Activated naive CD4-positive, alpha-beta T cell treated with anti-CD3 and anti-CD28 coated beads, Interleukin-2, amount 50 U/mL, for 16 hours (primary cell): ENCODE measurements around the gene DAD1.
"Not testable (repeated sequence)": the region's sequence is repeated elsewhere in the genome, so short reads cannot be mapped to it uniquely, and the experiment has no call there.

ENCODE experiments used
- DNase-seq: peaks from one replicate; pipeline ENCODE4 v3.0.0-alpha.2; 2020

Gene DAD1

DNA sequence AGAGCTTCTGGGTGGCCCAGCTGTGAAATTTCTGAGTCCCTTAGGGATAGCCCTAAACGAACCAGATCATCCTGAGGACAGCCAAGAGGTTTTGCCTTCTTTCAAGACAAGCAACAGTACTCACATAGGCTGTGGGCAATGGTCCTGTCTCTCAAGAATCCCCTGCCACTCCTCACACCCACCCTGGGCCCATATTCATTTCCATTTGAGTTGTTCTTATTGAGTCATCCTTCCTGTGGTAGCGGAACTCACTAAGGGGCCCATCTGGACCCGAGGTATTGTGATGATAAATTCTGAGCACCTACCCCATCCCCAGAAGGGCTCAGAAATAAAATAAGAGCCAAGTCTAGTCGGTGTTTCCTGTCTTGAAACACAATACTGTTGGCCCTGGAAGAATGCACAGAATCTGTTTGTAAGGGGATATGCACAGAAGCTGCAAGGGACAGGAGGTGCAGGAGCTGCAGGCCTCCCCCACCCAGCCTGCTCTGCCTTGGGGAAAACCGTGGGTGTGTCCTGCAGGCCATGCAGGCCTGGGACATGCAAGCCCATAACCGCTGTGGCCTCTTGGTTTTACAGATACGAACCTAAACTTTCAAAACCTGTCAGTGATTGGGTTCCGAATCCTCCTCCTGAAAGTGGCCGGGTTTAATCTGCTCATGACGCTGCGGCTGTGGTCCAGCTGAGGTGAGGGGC lies 38.9 kb downstream of the DAD1 start:
- peak; percentile 68 for DNase-seq

DNA sequence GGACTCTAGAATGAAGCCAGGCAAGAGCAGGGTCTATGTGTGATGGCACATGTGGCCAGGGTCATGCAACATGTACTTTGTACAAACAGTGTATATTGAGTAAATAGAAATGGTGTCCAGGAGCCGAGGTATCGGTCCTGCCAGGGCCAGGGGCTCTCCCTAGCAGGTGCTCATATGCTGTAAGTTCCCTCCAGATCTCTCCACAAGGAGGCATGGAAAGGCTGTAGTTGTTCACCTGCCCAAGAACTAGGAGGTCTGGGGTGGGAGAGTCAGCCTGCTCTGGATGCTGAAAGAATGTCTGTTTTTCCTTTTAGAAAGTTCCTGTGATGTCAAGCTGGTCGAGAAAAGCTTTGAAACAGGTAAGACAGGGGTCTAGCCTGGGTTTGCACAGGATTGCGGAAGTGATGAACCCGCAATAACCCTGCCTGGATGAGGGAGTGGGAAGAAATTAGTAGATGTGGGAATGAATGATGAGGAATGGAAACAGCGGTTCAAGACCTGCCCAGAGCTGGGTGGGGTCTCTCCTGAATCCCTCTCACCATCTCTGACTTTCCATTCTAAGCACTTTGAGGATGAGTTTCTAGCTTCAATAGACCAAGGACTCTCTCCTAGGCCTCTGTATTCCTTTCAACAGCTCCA lies 39.6 kb downstream of the DAD1 start:
- no peak for DNase-seq

DNA sequence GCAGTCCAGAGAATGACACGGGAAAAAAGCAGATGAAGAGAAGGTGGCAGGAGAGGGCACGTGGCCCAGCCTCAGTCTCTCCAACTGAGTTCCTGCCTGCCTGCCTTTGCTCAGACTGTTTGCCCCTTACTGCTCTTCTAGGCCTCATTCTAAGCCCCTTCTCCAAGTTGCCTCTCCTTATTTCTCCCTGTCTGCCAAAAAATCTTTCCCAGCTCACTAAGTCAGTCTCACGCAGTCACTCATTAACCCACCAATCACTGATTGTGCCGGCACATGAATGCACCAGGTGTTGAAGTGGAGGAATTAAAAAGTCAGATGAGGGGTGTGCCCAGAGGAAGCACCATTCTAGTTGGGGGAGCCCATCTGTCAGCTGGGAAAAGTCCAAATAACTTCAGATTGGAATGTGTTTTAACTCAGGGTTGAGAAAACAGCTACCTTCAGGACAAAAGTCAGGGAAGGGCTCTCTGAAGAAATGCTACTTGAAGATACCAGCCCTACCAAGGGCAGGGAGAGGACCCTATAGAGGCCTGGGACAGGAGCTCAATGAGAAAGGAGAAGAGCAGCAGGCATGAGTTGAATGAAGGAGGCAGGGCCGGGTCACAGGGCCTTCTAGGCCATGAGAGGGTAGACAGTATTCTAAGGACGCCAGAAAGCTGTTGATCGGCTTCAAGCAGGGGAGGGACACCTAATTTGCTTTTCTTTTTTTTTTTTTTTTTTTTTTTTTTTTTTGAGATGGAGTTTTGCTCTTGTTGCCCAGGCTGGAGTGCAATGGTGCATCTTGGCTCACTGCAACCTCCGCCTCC lies 40.9 kb downstream of the DAD1 start:
- DNase-seq, result no peak

DNA sequence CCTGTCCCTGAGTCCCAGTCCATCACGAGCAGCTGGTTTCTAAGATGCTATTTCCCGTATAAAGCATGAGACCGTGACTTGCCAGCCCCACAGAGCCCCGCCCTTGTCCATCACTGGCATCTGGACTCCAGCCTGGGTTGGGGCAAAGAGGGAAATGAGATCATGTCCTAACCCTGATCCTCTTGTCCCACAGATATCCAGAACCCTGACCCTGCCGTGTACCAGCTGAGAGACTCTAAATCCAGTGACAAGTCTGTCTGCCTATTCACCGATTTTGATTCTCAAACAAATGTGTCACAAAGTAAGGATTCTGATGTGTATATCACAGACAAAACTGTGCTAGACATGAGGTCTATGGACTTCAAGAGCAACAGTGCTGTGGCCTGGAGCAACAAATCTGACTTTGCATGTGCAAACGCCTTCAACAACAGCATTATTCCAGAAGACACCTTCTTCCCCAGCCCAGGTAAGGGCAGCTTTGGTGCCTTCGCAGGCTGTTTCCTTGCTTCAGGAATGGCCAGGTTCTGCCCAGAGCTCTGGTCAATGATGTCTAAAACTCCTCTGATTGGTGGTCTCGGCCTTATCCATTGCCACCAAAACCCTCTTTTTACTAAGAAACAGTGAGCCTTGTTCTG lies 41.6 kb downstream of the DAD1 start:
- DNase-seq, result no peak

DNA sequence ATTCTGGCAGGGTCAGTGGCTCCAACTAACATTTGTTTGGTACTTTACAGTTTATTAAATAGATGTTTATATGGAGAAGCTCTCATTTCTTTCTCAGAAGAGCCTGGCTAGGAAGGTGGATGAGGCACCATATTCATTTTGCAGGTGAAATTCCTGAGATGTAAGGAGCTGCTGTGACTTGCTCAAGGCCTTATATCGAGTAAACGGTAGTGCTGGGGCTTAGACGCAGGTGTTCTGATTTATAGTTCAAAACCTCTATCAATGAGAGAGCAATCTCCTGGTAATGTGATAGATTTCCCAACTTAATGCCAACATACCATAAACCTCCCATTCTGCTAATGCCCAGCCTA lies 42.3 kb downstream of the DAD1 start:
- DNase-seq, result no peak

DNA sequence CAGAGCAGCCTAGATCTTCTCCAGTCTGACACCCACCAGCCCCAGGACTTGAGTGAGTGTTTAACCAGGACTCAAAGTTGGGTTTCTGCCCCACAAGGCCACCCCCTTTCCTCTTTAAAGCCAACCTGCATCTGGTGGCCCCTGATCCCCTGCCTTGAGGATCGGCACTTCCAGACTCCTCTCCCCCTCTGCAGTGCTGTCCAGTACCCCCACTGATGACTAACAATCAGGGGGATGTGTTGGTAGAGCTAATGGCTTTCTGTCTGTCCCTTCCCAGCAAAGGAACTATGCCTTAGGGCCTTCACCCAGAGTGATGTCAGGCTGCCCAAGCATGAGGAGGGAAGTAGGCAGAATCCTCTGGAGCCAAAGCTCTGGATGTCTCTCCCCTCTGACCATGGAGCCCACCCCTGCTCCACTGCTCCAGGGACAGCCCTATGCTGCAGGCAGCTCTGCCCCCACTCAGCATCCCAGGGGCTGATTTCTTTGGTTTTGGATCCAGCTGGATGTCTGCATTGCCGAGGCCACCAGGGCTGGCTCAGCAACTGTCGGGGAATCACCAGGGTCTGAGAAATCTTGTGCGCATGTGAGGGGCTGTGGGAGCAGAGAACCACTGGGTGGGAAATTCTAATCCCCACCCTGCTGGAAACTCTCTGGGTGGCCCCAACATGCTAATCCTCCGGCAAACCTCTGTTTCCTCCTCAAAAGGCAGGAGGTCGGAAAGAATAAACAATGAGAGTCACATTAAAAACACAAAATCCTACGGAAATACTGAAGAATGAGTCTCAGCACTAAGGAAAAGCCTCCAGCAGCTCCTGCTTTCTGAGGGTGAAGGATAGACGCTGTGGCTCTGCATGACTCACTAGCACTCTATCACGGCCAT lies 42.9 kb downstream of the DAD1 start:
- no peak for DNase-seq

DNA sequence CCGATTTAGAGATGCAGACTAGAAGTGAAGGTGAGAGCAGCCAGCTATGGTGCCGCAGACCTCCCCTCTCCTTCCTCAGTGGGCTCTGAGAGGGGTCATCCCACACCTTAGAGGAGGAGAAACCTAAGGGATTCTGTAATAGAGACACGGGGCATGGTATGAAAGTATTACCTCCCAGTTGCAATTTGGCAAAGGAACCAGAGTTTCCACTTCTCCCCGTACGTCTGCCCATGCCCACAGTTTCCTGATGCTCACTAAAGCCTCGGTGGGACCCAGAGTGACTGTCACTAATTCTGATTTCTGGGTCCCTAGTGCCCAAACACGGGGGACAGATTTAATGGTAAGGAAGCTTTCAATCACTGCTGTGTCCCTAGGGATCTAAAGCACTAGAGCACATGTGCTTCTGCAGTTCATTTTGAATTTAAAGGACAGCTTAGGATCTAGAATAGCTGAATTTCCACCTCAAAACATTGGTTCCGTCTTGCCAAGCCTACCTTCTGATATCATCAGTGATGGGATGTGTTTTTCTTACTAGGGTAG lies 44.1 kb downstream of the DAD1 start:
- DNase-seq, result no peak

DNA sequence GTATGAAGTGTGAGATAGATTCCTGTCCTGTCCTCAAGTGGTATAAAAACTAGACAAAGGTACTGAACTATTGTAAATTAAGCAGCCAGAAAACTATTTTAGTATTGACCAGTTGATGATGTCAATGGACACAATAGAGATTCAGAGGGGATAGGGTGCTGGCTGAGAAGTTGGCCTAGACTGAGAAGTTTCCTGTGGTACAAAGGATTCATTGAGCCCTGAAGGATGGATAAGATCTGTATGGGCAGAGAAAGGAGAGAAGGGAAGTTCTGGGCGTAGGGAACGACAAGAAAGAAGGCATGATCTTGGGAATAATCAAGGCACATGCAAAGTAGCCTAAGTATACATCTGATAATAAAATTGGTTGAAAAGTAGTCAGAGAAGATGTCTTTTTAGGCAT lies 44.6 kb downstream of the DAD1 start:
- no peak for DNase-seq

DNA sequence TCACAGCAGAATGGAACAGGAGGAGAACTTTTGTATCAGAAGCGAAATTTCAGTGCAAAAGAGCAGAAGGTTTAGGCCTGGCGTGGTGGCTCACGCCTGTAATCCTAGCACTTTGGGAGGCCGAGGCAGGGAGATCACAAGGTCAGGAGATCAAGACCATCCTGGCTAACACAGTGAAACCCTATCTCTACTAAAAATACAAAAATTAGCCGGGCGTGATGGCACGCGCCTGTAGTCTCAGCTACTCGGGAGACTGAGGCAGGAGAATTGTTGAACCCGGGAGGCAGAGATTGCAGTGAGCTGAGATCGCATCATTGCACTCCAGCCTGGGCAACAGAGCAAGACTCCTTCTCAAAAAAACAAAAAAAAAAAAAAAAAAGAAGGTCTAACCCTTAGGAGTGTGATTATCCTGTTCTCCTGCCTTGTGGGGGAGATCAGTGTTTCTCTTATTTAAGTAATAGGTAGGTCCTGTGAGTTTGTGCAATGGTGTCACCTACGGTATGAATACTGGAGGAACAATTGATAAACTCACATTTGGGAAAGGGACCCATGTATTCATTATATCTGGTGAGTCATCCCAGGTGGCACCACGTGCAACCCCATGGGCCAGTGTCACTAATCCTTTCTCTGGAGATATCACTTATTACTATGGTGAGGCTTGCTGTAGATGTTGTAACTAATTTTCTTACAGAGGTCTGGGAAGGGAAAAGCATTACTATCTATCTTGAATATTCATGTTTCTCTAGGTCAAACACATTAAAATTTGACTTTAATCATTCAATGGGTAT lies 45.3 kb downstream of the DAD1 start:
- DNase-seq, result not testable (repeated sequence)

DNA sequence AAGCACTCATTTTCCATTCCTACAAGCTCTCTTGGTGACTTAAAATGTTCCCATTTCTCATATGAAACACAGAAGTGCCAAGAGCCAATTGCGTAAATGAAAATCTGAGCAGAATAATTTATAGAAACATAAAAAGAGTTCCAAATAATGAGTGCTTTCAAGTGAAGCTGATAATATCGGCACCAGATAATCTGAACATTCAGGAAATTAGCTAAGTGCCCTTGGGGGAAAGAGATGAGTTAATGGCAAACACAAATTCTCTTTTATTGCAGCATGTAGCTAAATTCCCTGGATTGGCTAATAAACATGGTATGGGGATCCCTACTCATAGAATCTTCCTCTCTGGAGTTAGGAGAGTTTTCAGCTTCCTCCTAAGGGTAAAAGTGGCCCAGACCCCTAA lies 46.7 kb downstream of the DAD1 start:
- DNase-seq, result no peak

DNA sequence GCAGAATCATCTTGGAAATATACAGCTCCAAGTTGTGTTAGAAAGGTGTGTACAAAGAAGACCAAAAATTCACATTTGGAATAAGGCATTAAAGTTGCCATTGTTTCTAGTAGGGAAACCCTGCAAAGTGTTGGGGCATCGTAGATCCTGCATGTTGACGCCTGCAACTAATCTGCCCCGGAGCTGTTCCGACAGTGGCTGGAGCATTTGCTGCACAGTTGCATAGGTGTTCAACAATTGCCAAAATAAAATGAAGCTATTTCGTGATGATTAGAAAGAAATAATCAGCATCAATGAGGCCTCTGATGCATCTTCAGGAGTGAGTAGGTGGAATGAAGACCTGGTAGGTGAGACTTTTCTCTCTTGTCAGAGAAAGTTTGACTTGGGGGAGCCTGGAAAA lies 47.3 kb downstream of the DAD1 start:
- DNase-seq, result no peak

DNA sequence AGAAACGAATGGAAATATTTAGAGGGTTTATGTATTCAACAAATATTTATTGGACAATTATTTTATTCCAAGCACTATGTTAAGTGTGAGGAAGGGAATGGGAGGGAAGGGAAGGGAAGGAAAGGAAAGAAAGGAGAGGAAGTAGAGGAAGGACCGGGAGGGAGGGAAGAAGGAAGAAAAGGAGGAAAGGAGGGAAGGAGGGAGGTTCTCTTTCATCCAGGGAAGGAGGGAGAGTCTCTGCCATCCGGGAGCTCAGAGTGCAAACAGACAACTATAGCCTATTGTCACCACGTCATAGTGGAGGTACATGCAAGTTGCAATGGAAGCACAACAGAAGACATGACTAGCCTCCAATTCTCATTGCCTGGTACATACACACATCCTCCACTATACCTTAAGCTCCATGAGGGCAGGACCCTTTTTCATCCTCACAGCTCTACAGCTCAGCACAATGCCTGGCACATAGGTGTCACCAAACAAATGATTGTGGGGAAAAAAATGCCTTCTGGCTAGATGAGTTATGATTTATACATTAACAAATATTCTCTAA lies 48.1 kb downstream of the DAD1 start:
- DNase-seq, result no peak

DNA sequence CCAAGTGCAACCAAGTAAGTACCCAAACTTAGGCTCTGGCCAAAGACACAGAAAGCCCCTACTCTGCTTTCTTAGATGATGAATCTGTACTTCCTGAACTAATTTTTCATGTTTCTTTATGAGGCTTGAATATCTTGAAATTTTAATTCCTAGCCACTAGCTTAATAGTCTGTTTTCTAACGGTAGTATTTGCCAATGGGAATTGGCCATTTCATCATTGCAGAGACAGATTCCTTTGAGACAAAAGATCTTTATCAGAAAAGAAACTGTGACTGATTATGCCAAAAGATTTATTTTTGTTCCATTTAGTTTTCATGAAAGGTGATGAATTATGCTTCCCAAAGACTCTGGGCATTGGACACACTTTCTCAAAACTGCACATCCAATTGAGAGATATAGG lies 48.7 kb downstream of the DAD1 start:
- no peak for DNase-seq

DNA sequence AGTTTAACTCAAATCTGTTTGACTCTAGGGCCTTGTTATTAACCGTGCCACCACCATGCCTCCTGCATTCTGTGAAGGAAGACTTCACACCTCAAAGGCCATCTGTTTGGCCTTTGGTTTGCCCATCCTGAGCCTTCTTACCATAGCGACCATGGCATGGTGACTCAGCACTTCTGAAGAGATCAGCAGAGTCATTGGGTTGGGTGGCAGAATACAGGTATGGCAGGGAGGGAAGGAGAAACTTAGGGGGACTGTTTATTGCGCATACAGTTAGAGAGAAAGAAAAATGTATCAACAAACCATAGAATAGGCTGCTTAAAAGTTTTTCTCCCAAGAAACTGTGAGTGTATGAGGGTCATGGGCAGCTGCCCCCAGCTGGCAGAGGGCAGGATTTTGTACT lies 49.2 kb downstream of the DAD1 start:
- DNase-seq, result no peak

DNA sequence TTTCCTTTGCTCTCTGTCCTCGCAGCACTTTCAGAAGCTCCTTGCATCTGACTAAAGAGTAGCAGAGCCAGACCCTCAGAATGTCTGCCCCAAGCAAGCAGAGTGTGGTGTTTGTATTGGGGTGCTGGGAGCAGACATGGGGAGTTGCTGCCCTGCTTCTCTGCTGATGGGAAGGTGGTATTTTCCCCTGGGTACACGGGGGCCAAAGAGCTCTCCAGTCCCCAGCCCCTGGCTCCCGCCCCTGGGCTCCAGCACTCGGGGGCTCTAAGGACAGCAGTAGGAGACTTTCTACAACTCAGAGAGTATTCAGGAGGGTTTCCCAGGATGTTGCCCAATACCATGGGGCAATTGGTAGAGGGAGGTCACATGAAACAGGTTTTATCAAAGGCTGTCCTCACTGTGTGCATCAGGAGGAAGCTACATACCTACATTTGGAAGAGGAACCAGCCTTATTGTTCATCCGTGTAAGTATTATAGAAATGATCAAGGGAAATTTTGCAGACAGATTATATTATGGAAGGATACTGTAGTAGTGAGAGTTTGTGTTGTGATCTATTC lies 50.3 kb downstream of the DAD1 start:
- DNase-seq, result no peak

DNA sequence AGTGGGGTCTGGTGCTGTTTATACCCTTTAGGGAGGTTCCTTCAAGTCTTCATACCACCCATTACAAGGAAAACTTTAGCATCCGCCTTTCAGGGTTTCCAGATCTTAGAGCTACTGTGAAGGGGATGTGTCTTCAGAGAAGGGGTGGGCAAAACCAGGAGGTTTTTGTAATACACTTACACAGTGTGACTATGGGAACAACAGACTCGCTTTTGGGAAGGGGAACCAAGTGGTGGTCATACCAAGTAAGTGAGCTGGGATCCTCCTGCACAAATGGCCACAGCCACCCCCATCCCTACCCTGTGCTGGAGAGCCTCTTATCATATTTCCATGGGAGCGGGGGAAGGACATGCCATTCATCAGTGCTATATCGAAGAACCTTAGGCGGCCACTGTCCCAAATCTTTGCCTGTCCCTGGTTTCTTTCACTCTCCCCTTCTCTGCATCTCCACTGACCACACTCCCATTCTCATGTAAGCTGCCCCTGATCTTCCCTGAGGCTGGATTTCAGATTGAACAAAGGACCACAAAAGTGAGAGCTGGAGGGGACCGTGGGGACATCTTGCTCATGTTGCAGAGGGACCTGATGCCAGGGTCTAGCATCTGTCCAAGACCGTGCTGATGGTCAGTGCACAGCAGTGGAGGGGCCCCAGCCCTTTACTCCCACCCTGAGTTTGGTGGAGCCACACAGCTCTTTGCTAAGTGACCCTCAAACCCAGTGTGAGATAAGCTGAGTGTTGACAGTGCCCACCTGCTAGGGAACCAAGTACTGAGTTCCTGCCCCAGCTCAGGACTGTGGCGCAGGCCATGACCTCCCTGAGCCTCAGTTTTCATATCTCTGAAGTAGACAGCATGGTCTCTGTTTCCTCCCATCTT lies 51.4 kb downstream of the DAD1 start:
- DNase-seq, result no peak

DNA sequence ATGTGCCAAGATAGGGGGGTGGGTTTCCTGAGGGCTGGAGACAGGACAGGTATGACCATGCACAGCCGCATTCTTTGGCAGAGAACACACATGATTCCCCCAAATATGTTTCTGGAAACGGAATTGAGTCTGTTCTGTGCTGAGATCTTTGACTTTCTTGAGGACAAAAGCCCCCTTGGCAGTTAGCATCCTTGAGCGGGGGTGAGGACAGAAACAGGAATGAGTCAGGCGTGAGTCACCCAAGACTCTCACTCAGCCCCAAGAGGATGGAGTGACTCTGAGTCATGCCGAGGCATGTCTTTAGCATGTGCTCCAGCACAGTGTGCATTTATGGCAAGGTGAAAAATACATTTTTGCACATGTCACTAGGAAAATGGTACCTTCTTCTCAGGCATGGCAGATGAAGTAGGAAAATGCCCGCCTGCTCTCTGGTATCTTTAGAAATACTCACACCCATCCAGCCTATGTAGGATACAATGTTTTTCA lies 52.1 kb downstream of the DAD1 start:
- peak; percentile 90 for DNase-seq

DNA sequence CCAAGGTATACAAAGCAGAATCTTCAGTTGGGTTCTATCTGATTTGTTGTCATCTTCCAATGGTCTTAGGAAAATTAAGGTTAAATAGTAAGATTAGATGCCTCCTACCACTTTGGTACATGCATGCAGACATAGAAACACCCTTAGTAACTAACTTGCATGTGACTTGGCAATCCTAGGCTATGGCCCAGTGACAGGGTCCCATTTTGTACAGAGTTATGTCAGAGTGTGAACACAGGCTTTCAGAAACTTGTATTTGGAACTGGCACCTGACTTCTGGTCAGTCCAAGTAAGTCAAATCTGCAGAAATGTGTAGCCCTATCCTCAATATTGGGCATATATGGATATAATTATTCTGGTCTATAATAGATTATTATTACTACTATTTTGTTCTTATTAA lies 53.1 kb downstream of the DAD1 start:
- no peak for DNase-seq

DNA sequence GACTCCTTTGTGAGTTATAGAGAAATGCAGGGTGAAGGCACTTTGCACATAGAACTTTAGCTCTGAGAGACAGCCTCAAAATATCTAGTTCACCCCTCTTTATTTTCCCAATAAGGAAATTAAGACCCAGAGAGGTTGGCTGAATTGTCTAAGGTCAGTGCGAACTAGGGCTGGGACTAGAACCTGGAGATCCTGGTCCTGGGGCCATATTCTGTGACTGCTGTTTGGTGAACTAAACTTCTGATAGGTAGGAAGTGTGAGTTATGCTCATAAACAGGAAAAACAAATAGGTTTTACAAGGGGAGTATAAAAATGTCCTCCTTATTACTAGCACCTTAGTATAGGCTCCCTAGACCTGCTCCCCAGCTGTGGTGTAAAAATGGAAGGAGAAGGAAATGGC lies 53.9 kb downstream of the DAD1 start:
- DNase-seq, result no peak

DNA sequence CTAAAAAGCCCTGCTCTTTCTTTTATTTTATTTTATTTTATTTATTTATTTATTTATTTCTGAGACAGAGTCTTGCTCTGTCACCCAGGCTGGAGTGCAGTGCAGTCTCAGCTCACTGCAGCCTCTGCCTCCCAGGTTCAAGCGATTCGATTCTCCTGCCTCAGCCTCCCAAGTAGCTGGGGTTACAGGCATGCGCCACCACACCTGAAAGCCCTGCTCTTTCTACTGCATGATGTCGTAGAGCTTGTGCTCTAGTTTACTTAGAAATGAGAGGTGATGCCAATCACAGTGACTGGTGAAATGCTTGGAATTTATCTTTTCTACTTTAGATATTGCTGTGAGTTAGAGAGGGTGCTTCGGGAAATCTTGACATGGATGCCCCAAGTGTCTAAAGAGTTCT lies 54.5 kb downstream of the DAD1 start:
- no peak for DNase-seq
